ENCODE results near the gene PSMD8.
"Not testable (repeated sequence)": the region's sequence is repeated elsewhere in the genome, so short reads cannot be mapped to it uniquely, and the experiment has no call there.

PSMD8 gene

DNA sequence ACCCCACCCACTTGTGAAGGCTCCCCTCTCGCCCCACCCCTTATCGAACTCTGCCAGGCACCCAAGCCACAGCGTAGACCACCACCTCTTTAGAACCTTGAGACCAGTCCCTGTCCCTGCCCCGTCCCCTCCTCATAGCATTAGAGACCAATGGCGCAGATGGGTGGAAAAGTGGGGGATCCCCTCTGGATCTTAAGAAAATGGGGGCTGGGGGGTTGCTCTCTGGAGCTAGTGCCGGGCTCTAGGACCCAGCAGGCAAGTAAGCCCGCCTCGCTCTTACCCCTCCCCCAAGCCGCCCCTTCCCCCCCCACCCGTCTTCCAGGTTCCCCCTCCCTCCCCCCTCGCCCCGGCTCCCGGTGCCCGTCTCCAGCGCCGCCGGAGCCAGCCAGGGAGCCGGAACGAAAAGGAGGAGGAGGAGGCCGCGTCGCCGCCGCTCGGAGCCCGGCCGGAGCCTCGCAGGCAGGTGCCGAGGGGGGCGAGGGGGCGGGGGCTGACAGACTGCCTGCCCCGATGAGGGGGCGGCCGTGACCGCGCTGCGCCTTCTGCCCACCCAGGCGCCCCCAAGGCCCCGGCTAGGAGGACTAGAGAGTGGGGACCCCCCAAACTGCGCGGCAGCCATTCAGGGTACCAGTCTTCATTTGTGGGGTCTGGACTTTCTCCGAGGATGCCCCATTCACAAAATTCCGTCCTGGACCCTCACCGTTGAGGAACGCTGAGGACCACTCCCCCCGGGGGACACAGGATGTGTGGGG, 14.2 kb downstream of the PSMD8 start, which contains the start of gene SPRED3:
Gene SPRED3 (plus strand): TSS at position 349 of the 752 bp plus-strand sequence. CDS start 1,606 bp downstream, outside the sequence.
- no peak for DNase-seq

DNA sequence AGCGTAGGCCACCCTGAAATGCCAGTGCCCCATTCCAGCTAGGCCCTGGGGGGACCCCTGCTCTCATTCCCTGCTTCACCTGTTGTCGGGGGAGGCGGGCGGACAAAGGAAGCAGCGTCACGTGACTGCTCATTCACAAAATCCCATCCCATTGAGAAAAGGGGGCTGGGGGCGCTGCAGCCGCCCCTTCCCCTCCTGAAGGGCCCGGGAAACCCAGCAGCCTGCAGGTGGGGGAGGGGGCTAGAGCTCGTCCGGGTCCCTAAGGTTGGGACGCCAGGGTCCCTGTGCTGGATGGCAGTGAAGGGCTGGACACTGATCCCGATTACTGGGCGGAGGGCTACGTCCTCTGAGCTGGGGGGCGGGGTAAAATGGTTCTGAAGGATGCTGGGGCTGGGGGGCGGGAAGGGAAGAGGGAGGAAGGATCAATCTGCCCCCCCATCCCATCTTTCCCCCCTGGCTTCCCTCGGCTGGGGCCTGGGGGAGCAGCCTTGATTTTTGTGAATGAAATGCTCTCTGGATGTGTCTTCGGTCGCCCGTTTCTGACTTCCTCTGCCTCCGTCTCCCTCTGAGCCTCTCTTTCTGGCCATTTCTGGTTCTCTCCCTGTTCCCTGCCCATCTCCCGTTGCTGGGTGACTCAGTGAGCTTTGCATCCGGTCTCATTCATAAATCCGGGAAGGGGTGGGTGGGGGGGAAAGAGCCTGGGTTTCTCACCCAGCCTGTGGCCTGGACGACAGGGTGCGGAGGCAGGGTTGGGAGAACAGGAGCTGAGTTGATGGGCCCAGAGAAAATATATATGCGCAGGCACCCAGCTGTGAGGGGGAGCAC, 14.9 kb downstream of the PSMD8 start:
- no peak for DNase-seq

DNA sequence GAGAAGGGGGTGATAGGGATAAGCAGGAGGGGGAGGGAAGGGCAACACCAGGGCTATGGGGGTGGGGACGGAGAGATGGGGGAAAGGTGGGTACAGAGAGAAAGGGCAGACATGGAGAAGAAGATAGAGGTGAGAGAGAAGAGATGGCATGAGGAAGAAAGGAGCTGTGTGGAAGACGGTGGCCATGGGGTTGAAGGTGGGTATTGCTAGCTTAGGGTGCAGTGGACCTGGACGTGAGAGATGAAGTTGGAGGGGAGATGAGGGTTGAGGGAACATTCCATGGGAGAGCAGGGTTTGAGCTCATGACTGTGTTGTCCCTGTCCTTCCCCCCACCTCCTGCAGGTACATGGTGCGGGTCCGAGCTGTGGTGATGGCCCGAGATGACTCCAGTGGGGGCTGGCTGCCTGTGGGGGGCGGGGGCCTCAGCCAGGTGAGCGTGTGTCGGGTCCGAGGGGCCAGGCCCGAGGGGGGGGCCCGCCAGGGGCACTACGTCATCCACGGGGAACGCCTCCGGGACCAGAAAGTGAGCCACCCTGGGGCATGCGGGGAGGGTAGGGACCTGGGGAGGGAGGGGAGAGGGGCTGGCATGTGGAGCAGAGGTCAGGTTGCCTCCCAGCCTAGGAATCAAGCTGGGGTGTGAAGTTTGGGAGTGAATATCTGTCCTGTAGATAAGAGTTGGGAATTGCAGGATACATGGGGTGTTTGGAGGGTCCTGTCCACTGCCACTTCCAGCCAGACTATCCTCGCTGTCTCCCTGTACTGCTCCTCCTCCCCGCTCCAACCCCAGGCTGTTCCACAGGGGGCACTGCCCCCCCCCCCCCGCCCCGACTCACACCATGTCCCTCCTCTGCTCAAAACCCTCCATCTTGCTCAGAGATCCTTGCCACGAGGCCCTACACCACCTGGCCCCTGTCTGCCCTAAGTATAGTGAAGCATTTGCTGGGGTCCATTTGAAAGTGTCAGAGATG, 15.9 kb downstream of the PSMD8 start:
- no peak for DNase-seq

DNA sequence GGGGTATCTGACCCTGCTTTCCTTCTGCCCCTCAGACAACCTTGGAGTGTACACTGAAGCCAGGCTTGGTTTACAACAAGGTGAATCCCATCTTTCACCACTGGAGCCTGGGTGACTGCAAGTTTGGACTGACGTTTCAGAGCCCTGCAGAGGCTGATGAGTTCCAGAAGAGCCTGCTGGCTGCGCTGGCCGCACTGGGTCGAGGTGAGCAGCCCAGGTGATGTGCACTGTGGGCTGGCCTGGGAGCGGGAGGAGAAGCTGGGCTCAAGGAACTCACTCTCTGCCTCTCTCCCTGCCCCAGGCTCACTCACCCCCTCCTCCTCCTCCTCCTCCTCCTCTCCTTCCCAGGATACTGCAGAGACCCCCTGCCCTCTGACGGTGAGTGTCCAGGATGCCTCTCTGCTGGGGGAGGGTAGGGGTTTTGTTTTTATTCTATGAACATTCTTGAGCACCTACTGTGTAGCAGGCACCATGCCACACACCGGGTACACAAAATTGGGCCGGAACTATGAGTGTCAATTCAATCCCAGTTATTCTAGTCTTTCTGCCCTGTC, 17.6 kb downstream of the PSMD8 start:
- no peak for DNase-seq

DNA sequence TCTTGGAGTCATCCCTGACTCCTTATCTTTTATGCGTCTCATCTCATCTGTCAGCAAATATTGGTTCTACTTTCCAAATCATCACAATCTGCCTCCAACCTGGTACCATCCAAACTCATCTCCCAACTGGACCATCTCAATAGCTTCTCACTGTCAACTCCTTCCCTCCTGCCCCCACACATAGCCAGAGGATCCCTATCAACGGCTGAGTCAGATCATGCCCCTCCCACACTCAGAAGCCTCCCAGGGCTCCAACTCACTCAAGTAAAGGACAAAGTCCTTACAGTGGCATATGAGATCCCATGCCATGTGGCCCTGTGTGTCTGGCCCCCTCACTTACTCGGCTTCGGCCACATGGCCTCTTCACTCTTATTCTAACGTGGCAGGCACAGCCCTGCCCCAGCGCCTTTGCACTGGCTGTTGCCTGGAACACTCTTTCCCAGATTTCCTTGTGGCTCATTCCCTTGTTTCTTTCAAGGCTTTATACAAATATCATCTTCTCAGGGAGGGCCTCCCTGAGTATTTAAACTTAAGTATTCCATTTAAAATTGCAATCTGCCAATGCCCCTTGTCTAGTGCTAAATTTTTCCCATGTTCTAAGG, 18.4 kb downstream of the PSMD8 start:
- DNase-seq = no peak

DNA sequence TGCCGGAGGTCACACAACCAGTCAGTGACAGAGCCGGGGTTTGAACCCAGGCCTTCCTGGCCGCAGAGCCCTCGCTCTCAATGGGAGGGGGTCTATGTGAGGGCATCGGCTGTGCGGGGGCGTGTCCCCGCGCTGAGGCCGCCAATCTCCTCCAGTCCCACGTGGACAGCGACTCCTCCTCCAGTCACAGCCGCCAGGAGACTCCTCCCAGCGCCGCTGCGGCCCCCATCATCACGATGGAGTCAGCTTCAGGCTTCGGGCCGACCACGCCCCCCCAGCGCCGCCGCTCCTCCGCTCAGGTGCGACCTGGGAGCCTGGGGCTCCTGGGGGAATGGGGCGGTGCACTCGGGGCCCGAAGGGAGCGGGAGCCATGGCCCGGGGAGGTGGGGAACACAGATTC, 20.1 kb downstream of the PSMD8 start:
- DNase-seq = peak; percentile 39

DNA sequence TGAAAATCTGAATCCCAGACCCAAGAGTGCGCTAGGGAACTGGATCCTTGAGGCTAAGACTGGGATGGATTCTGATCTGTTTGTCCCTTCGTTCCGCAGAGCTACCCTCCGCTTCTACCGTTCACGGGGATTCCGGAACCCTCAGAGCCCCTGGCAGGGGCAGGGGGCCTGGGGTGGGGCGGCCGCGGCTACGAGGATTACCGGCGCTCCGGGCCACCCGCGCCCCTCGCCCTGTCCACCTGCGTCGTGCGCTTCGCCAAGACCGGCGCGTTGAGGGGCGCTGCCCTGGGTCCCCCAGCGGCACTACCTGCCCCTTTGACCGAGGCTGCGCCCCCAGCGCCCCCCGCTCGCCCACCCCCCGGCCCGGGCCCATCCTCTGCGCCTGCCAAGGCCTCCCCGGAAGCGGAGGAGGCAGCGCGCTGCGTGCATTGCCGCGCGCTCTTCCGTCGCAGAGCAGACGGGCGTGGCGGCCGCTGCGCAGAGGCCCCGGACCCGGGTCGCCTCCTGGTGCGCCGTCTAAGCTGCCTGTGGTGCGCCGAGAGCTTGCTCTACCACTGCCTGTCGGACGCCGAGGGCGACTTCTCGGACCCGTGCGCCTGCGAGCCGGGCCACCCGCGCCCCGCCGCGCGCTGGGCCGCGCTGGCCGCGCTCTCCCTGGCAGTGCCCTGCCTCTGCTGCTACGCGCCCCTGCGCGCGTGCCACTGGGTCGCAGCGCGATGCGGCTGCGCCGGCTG, 21.2 kb downstream of the PSMD8 start:
- DNase-seq = no peak

DNA sequence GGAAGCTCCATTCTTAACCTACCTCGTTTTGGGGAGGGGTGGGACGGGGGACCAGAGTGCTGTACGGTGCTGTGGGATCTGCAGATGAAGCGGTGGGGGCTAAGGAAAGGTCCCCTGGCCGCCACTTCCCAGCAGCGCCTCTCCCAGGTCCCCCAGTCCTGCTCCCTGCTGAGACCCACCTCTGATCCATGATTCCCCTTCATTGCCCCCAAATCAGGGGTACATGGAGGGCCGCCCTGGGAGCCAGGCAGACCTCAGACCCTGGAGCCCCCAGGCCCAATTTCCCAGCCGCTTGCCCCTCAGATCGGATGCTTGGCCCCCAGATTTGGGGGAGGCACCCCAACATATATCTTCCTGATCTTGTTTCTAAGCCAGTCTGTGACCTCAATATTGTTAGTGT, 24.7 kb downstream of the PSMD8 start:
- DNase-seq = no peak

DNA sequence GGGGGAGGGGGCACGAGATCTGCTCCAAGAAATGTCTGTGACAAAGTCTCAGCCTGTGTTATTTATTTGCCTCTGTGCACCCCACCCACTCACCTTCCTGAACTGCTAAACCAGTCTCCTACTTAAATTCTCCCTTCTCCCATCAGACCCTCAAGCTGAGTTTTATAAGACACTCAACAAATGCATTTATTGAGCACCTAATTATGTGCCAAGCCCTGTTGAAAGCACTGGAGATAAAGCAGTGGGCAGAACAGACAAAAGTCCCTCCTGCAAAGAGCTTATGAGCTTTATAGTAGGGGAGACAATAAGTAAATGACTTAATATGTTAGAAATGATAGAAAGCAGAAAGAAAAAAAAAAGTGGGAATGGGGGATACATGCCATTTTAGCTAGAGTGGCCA, 25.2 kb downstream of the PSMD8 start:
- no peak for DNase-seq

DNA sequence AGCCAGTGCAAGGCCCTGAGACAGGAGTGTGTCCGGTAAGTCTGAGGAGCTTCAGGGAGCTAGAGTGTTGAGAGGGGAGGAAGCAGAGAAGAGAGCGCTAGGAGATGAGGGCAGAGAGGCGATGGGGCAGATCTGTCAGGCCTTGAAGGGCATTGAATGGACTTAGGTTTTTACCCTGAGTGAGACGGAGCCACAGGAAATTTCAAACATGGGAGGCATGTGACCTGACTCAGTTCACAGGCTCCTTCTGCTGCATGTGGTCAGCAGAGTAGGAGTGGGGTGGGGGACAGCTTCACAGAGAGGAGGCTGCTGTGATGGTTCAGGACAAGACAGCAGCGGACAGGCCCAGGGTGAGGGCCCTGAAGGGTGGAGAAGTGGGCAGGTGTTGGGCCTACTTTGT, 26.0 kb downstream of the PSMD8 start:
- DNase-seq = no peak

DNA sequence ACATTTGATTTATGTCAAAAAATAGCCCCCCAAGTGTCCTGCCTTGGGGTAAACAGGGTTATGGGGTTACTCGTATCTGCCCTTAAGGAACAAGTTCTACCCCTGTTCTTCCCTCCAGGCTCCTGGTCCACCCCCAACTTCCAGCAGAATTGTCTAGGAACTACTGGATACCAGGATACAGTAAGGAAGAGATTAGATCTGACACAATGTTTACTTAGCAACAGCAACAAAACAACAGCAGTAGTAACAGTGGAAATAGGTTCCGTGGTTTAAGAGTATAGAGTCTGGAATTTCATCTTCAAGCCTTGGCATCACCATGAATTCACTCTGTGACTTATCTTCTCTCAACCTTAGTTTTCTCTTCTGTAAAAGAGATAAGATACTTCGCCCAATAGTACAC, 26.8 kb downstream of the PSMD8 start:
- DNase-seq = no peak

DNA sequence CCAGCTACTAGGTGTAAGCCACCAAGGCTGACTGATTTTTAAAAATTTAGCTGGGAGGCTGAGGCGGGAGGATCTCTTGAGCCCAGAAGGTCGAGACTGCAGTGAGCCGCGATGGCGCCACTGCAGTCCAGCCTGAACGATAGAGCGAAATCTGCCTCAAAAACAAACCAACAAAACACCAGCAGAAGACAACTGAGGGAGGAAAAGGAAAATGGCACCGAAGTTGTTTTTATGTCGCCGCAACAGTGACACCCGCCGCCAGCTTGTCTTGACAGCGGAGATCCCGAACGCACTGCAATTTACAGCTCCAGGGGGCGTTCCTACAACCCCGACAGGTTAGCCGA, 28.2 kb downstream of the PSMD8 start:
- DNase-seq = no peak

DNA sequence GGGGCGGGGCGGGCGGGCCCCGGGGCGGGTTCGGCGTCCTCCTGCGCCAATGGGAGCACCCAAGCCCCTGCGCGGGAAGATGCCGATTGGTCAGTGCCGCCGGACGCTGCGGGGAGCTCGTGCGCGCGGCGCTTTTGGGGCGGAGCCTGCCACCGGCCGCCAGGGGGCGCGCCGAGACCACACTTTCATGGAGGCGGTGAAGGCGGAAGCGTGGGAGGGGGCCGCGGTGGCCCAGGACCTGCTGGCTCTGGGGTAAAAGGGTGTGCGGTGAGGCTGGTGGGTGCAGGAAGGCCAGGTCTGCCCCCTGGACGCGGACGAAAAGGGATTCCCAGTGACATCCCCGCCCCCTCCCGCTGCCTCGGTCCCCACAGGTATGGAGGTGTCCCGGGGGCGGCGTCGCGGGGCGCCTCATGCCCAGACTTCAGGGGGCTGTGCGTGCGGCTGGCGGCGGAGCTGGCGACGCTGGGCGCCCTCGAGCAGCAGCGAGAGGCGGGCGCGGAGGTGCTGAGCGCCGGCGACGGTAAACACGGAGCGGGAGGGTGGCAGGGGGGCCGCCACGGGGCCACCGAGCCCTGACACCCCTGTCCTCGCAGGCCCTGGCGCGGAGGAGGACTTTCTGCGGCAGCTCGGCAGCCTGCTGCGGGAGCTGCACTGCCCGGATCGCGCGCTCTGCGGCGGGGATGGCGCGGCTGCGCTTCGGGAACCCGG, 28.8 kb downstream of the PSMD8 start, which contains the start of gene FAM98C:
Gene FAM98C (plus strand): TSS at position 127 of the 708 bp plus-strand sequence. CDS start 61 bp downstream, at position 188.
- peak; percentile 97 for DNase-seq

DNA sequence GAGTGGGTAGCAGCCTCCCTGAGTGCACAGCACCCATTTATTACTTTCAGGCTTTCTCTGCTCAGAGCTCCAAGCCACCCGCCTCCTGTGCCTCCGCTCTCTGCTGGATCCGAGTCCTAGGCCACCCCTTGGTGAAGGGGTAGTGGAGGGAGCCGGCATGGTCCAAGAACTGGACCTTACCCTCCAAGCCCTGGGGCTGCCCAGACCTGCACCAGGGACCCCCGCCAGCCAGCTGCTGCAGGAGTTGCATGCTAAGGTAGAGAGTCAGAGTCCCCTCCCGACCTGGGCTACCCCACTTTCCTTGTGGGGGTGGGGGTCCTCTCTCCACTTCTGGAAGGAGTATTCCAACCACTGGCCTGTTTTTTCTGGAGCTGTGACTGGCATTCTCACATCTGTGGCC, 30.5 kb downstream of the PSMD8 start:
- no peak for DNase-seq

DNA sequence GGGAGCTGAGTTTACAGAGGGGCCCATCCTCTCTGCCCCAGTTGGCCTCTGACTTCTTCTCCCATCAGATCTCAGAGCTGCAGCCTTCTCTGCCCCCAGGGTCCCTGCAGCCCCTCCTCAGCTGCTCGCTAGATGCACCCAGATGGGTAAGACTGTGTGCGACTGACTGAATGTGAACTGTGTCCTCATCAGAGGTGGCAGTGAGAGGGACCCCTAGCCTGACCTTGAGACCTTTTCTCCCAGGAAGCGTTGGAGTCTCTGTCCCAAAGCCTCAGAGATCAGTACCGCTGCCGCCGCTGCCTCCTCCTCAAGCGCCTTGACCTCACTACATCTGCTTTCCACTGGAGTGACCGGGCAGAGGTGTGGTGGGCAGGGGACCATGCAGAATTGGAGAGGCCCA, 30.9 kb downstream of the PSMD8 start:
- DNase-seq = no peak

DNA sequence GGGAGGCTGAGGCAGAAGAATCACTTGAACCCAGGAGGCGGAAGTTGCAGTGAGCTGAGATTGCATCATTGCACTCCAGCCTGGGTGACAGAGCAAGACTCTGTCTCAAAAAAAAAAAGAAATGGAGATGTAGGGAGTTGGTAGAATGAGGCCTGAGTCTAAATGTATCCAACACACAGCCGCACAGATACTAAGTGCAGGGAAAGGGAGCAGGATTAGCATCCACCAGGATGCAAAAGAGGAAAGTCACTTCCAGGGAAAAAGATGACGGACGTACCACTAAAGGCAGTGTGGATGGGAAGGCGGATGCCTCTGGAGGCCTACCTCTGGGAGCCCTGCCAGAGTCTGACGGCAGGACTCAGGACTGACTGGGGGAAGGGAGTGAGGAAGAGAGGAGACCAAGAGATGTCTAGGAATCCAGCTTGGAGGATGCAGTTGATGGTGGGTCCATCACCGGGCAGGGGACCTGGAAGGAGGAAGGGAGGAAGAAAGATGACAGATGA, 35.3 kb downstream of the PSMD8 start:
- no peak for DNase-seq

DNA sequence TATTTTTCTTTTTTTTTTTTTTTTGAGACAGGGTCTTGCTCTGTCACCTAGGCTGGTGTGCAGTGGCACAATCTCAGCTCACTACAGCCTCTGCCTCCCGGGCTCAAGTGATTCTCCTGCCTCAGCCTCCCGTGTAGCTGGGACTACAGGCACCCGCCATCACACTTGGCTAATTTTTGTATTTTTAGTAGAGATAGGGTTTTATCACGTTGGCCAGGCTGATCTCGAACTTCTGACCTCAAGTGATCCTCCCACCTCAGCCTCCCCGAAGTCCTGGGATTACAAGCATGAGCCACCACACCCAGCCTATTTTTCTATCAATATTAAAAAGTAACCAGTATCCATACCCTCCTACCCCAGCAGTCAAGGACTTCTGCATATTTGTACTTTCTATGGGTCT, 36.0 kb downstream of the PSMD8 start:
- DNase-seq = not testable (repeated sequence)

DNA sequence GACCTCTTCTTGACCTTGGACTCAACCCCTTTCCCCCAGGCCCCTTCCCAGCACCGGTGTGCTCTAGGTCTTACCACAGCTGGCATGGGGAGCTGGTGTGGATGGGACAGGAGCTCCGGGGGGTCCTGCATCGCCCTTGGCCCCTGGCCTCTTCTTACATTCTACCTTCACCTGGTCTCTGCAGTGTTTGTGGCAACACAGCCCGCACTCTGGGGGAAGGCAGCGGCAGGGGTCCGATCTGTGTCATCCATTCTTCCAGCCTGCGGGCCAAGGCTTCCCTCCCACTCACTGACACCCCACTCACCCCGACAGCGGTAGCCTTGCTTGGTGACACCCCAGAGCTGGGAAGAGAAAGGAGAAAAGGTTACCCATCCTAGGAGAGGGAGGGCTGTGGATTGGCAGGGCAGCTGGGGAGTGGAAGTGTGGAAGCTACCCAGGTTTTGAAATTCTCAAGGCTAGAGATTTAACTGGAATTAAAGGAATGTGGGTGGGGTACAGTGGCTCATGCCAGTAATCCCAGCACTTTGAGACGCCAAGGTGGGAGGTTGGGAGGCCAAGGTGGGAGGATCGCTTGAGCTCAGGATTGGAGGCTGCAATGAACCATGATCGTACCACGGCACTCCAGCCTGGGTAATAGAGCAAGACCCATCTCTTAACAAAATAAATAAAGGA, 36.8 kb downstream of the PSMD8 start:
- no peak for DNase-seq

DNA sequence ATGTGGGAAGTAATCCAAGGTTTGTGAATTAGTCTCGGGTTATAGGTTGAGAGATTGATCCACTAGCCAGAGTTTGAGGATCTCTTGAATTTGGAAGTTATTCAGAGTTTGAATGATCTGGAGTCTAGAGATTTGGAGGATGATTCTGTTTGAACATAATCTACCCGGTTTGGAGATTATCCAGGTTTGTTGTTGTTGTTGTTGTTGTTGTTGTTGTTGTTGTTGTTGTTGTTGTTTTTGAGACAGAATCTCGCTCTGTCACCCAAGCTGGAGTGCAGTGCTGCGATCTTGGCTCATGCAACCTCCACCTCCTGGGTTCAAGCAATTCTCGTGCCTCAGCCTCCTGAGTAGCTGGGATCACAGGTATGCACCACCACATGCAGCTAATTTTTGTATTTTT, 37.5 kb downstream of the PSMD8 start:
- not testable (repeated sequence) for DNase-seq

DNA sequence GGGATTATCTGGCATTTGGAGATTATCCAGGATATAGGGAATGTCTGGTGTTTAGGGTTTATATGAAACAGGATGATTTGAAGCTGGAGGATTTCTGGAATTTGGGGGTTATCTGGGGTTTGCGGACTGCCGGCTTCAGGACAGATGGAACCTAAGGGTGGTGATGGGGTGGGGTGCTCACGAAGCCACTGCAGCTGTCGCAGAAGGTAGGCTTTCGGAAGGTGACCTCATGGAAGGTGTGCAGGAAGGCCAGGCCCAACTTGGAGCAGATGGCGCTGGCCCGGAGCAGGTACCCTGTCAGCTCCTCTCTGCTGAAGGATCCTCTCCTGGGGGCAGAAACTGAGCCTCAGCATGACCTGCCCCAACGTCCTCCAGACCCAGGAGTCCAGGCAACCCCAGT, 38.1 kb downstream of the PSMD8 start:
- DNase-seq = no peak
